CD4-positive, alpha-beta T cell treated with Interleukin-17A for 1 hour (primary cell): ENCODE data around the gene TRAPPC10.
A peak's percentile ranks its signal among the peaks of the same experiment; 100 is the strongest.

ENCODE experiments used
- DNase-seq: peaks from one replicate; pipeline ENCODE4 v3.0.0-alpha.2; 2020

TRAPPC10 gene

GRCh38 chr21:44047996-44048560 lies 36.0 kb downstream of the TRAPPC10 start:
- no peak for DNase-seq

GRCh38 chr21:44049182-44049581 lies 37.1 kb downstream of the TRAPPC10 start:
- DNase-seq, result no peak

DNA sequence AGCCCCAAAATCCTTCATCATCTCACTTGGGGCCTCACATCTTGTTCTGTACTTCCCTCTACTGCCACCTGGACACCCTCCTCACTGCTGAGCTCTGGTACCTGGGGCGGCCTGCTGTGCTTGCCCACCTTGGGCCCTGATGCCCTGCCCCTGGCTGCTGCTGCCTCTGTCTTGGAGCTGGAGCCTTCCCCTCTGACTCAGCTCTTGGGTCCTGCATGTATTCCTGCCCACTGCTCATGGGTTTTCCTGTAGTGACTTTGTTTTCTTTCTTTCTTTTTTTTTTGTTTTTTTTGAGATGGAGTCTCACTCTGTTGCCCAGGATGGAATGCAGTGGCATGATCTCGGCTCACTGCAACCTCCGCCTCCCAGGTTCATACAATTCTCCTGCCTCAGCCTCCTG lies 37.5 kb downstream of the TRAPPC10 start:
- no peak for DNase-seq

- DNase-seq, result no peak
Observed at GRCh38 chr21:44050276-44050675, 38.2 kb downstream of the TRAPPC10 start.

DNA sequence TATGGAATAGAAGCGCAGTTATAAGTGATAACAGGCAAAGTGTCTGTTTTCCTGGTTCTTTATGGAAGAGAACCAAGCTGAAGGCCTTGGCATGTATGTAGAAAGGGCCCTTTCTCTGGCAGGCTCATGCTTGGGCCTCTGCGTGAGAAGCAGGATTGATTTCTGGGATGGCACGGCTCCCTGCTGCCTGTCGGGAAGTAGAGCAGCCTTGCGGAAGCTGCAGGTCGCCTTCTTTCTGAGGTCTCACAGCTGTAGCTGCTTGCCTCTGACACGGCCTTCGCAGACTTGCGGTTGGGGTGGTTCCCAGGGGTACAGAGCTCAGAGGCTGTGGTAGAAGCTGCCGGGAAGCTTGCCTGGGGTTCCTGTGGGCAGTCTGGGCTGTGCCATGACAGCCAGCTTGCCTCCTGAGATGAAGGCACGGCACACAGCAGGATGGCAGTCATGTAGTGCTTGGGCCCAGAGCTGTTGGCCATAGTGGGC lies 39.4 kb downstream of the TRAPPC10 start:
- no peak for DNase-seq

DNA sequence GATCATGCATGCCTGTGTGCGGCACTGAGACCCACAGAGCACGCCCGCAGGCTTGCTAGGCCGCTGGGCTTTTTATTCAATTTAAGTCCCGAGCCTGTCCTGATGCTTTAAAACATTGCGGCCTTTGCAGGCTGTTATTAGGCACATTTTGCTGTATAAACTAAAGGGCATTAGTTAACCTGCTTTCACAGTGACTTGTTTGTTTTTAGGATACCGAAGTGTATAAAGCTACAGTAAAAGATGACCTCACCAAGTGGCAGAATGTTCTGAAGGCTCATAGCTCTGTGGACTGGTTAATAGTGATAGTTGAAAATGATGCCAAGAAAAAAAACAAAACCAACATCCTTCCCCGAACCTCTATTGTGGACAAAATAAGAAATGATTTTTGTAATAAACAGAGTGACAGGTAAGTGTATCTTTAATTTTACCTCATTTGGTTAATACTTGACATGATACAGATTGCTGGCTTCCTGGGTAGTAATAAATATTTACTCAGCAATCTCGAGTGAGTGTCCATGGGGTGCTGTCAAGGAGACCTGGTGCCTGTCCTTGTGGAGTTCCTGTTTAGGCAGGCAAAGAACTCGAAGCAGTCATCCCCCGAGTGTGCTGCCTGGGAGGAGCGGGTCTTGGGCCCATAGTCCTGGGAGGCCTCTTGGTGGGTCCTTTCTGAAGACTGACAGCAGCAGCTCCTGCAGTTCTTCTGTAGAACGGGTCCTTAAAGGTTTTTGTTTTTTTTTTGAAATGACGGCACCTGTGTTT lies 40.1 kb downstream of the TRAPPC10 start:
- no peak for DNase-seq

GRCh38 chr21:44052830-44053226 lies 40.7 kb downstream of the TRAPPC10 start:
- no peak for DNase-seq

- no peak for DNase-seq
Observed at GRCh38 chr21:44053567-44053966, 41.5 kb downstream of the TRAPPC10 start.

DNA sequence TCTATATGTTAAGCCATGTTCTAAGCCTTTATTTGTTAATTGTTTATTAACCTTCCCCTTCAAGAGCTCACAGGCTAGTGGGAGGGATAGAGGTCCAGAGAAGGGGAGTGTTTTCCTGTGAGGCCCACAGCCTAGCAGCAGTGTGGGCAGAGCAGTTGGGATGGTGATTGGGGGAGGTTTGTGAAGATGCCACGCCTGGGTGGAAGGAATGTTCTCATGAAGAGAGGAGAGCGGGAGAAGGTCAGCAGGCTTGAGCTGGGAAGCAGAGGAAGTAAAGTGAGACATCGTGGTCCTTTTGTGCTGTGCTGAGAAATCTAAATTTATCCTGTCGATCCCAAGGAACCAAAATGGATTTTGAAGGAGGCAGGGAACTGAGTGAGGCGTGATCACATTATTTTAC lies 42.6 kb downstream of the TRAPPC10 start:
- no peak for DNase-seq

DNA sequence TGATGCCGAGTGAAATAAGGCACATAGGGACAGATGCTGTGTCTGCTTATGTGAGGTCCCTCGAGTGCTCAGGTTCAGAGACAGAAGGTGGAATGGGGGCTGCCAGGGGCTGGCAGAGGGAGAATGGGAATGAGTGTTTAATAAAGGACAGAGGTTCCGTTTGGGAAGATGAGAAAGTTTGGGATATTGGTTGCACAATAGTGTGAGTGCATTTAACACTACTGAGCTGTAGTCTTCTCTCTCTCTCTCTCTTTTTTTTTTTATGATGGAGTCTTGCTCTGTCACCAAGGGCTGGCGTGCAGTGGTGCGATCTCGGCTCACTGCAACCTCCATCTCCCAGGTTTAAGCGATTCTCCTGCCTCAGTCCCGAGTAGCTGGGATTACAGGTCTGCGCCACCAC lies 44.9 kb downstream of the TRAPPC10 start:
- DNase-seq, result no peak

DNA sequence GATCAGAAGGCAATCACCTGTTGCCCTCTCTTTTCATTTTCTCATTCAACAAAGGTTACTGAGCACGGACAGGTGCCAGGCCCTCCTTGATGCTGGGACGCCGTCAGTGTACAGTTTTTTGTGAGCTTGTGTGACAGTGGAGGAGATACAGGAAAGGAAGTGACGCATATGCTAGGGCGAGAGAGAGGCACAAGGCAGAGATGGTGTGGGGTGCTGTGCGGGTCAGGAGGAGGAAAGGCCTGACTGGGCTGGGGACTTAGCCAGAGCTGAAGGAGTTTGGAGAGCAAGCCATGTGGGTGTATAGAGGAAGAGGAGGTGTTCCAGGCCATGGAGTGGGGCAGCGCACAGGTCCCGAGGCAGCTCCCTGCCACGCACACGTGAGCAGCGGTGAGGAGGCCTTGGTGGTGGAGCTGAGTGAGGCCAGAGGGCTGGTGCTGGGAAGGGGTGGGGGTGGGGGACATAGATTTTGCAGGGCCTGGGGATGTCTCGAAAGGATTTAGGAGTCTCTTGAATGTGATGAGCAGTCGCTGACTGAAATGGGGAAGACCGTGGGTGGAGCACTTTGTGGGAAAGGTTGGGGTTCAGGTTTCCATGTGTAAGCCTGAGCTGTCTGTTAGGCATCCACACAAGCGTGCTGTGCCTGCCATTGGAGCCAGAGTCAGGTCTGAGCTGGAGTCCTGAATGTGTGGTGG lies 46.0 kb downstream of the TRAPPC10 start:
- peak; percentile 57 for DNase-seq

DNA sequence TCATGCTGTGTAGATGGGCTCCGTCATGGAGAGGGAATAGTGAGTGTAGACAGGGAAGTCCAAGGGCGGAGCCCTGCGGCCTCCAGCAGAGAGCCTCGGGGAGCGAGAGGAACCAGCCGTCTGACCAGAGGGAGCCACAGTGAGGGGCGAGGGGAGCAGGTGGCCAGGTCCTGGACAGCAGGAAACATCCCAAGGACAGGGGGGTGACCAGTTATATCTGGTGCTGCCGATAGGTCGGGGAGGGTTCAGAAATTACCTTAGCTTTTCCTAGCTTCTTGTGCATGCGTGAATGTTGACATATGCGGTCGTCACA lies 46.5 kb downstream of the TRAPPC10 start:
- no peak for DNase-seq

- no peak for DNase-seq
Observed at GRCh38 chr21:44058981-44059380, 46.9 kb downstream of the TRAPPC10 start.

GRCh38 chr21:44059710-44060109 lies 47.6 kb downstream of the TRAPPC10 start:
- no peak for DNase-seq

- no peak for DNase-seq
Observed at GRCh38 chr21:44062380-44062779, 50.3 kb downstream of the TRAPPC10 start.

GRCh38 chr21:44063151-44063912 lies 51.2 kb downstream of the TRAPPC10 start:
- no peak for DNase-seq

GRCh38 chr21:44064852-44065403 lies 52.8 kb downstream of the TRAPPC10 start:
- no peak for DNase-seq

DNA sequence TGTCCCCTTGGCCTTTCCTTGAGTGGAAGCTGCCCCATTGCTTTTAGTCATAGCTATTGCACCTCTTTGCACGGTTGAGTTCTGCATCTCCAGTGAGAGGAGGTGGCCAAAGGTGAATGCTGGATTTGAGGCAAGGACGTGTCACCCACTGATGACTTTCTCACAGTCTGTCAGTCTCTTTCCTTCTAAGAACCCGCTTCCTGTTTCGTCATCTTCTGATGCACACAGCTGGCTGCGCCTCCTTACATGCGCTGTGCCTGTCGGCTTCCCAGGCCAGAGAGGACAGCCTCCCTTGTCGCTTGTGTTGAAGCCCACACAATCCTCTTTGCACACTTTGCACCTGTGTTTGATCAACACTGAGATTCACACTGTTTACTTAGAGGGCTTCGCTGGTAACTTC lies 53.3 kb downstream of the TRAPPC10 start:
- peak; percentile 89 for DNase-seq

GRCh38 chr21:44066116-44066515 lies 54.0 kb downstream of the TRAPPC10 start:
- no peak for DNase-seq

- DNase-seq, result no peak
Observed at GRCh38 chr21:44067011-44067839, 55.1 kb downstream of the TRAPPC10 start.

DNA sequence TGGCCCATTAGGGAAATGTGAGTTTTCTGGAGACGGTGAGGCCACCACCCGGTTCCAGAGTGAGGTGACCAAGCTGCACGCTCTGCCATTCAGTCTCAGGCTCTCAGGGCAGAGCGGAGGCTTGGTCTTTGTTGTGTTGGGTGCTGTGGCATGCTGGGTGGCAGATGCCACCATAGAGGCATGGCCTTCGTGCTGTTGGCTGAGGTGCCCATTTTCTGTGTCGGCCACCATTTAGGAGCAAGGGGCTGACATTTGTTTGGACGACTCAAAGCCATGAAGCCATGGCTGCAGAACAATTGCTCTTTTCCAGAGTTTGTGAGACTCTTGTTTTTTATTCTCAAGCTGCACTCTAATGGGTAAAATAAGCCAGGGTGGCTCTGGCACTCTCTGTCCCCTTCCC lies 58.3 kb downstream of the TRAPPC10 start:
- DNase-seq, result no peak
